ENCODE results near the gene FAM216A.
A peak's percentile ranks its signal among the peaks of the same experiment; 100 is the strongest.
"Not testable (repeated sequence)": the region's sequence is repeated elsewhere in the genome, so short reads cannot be mapped to it uniquely, and the experiment has no call there.

The FAM216A gene

DNA sequence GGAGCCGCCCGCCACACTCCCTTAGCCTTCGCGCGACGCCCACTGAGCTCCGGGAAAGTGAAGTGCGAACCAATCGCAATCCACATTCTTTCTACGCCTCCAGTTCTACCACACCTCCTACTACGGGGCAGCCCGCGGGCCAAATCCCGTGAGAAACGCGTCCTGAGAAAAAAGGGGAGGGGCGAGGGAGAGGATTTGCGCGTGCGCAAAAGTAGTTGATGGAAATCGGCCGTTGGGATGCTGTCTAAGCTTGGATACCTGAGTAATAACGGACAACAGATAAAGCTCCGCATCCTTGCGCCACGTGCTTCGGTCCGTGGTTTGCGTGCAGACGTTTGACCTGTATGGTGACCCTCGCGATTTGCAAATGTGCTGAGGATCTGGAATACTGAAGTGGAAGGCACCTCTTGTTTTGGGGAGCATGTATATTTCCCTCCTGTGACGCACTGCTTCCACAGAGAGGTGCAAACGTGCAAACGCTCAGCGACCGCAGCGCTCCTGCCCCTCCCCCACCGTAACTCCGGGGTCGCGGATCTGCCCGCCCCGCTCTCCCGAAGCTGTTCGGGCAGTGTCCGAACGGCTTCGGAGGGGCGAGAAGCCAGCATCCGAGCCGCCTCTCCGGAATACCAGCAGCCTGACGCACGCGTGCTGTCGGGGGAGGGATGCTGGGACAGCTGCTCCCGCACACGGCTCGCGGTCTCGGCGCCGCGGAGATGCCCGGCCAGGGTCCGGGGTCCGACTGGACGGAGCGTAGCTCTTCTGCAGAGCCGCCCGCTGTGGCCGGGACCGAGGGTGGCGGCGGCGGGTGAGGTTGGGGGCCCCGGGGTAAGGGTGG lies at the start of gene FAM216A, which contains the start of gene GPN3:
FAM216A (plus strand) TSS at position 632 of the 835 bp plus-strand sequence; CDS start at position 663, 31 bp downstream.
GPN3 (minus strand) TSS at position 44 of the 835 bp plus-strand sequence. CDS start 54 bp downstream, outside the sequence.
- DNase-seq, result peak; percentile 94
- ATAC-seq, result peak; percentile 81

DNA sequence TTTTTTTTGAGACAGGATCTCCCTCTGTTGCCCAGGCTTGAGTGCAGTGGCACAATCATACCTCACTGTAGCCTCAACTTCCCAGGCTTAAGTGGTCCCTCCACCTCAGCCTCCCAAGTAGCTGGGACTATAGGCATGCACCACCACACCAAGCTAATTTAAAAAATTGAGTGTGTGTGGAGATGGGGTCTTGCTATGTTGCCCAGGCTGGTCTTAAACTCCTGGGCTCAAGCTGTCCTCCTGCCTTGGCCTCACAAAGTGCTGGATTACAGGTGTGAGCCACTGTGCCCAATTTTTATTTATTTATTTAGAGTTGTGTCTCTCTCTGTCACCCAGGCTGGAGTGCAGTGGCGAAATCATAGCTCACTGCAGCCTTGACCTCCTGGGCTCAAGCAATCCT lies 48.0 kb upstream of the FAM216A start:
- not testable (repeated sequence) for ATAC-seq, DNase-seq

- ATAC-seq (no peak), DNase-seq (no peak)
Measured at GRCh38 chr12:110421159-110421661, 47.4 kb upstream of the FAM216A start.

DNA sequence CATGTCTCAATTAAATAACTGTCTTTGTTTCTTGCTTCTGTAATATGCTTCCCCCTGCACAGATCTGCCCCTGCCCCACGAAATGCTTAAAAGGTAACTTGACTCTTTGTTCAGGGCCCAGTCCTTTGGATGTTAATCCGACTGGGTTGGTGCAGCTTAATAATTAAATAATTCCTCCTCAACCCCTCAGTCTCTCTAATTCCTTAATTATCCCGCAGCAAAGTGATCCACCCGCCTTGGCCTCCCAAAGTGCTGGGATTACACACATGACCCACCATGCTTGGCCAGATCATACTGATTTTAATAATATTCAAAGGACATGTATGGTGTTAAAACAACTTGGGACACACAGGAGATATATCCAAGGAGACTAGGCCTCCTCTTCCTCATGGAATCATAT lies 46.9 kb upstream of the FAM216A start:
- DNase-seq (no peak), ATAC-seq (no peak)

GRCh38 chr12:110424237-110424636 lies 44.4 kb upstream of the FAM216A start:
- no peak for ATAC-seq

GRCh38 chr12:110426406-110426805 lies 42.2 kb upstream of the FAM216A start:
- no peak for ATAC-seq
- DNase-seq, result no peak

More at GRCh38 chr12:110424237-110424636, 44.4 kb upstream of the FAM216A start:
- DNase-seq, result no peak

GRCh38 chr12:110429676-110430075 lies 39.0 kb upstream of the FAM216A start:
- DNase-seq, ATAC-seq: not testable (repeated sequence)

GRCh38 chr12:110431957-110432587 lies 36.6 kb upstream of the FAM216A start:
- DNase-seq (peak; percentile 19), ATAC-seq (no peak)

GRCh38 chr12:110436231-110436630 lies 32.4 kb upstream of the FAM216A start:
- DNase-seq (no peak), ATAC-seq (no peak)

GRCh38 chr12:110444455-110444854 lies 24.2 kb upstream of the FAM216A start:
- DNase-seq, result no peak
- no peak for ATAC-seq

GRCh38 chr12:110449799-110450497 lies 18.7 kb upstream of the FAM216A start, which contains the start of gene ARPC3:
TSS of gene ARPC3 (minus strand) at chr12:110450337. CDS start at chr12:110450260, 77 bp downstream.
- peak; percentile 99 for ATAC-seq
- peak; percentile 96 for DNase-seq

DNA sequence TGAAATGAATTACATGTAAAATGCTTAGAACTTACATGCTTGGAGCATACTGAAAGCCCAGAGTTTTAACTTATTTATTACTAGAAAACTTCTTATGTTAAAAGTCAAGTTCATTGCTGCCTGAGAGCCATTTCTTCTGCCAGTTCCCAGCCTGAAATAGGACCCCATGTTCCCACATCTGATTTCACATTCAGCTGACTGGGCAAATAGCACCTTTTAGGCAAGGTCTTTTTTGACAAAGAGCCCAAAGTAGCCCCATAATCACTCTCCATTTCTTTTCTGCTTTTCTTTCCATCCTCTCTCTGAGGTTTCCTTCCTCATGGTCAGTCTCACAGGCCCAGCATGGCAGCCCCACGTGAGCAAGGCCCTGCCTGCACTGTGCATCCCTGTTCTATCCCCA lies 17.4 kb upstream of the FAM216A start:
- DNase-seq, result no peak
- no peak for ATAC-seq

DNA sequence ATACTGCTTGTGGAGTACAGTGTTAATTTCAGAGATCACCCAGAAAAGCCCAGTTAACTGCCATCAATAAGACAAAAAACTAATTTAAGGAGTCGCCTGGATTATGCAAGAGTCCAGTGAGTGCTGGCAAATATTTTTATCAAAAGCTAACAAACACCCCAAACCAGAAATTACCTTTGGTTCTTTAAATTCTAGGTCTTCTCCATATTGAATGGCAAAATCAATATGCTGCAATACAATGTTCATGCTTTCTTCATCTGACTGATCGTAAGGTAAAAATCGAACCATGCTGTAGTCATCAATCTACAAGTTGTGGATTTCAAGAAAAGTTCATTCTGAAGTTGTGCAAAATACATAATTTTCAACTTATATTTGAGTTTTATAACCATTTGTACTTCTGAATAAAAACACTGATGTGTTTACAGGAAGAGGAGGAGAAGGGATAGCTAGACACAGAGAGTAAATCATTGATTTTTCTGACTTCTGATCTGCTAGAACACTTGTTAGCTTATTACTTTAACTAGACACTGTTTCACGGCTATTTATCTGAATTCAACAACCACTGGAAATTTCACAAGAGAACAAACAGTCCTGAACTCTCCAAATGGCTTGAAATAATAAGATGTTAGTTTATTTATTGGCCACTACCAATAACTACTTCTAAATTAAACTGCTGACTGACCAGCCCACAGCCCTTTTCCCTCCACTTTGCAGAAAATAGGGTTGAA lies 14.9 kb upstream of the FAM216A start:
- DNase-seq, result no peak
- ATAC-seq, result no peak

DNA sequence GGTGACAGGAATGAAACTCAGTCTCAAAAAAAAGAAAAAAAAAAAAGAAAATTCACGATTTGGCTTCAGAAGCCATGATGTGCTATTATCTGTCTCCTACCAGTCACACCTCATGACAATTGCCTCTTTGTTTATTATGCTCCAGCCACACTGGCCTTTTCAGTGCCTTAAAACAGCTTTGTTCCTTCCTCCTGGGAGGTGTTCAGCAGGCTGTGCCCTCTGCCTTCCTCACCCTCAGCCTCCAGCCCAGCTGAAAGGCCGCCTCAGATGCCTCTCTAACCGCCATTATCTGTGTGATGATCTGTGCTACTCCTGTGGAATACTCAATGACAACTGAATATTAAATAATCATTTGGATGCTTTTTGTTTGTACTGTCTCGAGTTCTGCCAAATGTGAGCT lies 9.9 kb upstream of the FAM216A start:
- DNase-seq, result no peak
- ATAC-seq, result no peak

DNA sequence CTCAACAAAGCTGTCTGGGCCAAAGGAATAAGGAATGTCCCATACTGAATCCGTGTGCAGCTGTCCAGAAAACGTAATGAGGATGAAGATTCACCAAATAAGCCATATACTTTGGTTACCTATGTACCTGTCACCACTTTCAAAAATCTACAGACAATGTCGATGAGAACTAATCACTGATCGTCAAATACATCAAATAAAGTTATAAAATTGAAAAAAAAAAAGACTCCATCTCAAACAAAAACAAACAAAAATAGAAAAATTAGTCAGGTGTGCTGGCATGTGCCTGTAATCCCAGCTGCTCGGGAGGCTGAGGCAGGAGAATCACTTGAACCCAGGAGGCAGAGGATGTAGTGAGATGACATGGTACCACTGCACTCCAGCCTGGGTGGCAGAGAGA lies 7.5 kb upstream of the FAM216A start:
- DNase-seq, ATAC-seq: not testable (repeated sequence)

GRCh38 chr12:110465024-110465423 lies 3.6 kb upstream of the FAM216A start:
- DNase-seq, result no peak
- no peak for ATAC-seq

GRCh38 chr12:110465765-110466164 lies 2.9 kb upstream of the FAM216A start:
- not testable (repeated sequence) for DNase-seq, ATAC-seq

- DNase-seq (no peak), ATAC-seq (no peak)
Measured at GRCh38 chr12:110466791-110467190, 1.9 kb upstream of the FAM216A start.

GRCh38 chr12:110467847-110468213 lies 815 bp upstream of the FAM216A start:
- DNase-seq (no peak), ATAC-seq (no peak)

DNA sequence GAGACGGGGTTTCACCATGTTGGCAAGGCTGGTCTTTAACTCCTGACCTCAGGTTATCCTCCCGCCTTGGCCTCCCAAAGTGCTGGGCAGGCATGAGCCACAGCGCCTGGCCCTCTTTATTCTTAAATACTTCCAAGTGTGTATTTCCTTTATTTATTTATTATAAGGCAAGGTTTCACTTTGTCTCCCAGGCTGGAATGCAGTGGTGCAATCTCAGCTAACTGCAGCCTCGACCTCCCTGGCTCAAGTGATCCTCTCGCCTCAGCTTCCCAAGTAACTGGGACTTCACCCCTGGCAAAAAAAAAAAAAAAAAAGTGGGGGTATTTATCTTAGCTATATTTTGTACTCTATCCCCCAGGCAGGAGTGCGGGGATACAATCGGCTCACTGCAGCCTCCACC lies 6.8 kb downstream of the FAM216A start:
- no peak for DNase-seq
- ATAC-seq, result no peak

DNA sequence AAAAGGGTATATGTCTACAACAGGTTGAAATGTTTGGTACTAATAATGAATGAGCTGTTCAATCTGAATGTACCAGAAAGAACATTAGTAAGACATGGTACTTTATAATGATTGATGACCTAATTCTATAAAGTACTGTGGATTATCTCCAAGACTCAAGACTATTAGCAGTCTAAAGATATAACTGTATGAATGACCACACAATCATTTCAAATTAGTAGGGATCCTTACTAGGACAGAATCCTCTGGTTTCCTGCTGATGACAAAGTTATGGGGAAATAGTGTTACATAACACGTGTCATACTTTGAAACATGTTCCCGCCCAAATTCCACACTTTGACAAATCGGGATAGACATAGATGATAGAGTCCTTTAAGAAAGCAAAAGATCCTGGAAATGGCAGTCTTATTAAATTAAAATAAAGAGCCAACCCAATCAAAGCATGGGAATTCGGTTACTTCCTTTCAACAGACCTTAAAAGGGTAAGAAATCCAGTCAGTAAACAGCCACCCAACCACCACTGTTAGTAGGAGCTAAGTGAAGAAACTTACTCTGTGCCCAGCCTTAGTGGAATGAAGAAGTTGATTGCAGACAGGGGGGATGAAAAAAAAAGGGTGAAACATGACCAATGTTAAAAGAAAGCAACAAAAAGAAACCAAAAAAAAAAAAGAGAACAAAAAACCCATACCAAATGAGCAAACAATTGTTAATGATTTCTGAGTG lies 30.5 kb downstream of the FAM216A start:
- no peak for ATAC-seq

More for the DNA sequence above, 30.5 kb downstream of the FAM216A start:
- DNase-seq, result no peak

Data from stimulated activated naive CD8-positive, alpha-beta T cell treated with anti-CD3 and anti-CD28 coated beads, Interleukin-15, Interleukin-2, amounts not matched to agents 100 U/mL and 50 U/mL, for 24 hours (primary cell).